WTC11 (cell line): Measurements from ENCODE around the gene IL16. TPM values are rescaled to one million over a fixed set of nuclear protein-coding genes. Genes with fewer than 3 reads are reported as not detected.
"Not testable (repeated sequence)": the region's sequence is repeated elsewhere in the genome, so short reads cannot be mapped to it uniquely, and the experiment has no call there.

Source experiments
- ATAC-seq: fragments of 200-7000 bp; cut with Tn5 transposase; 2 replicates; pipeline ENCODE4 v1.10.0; 2021; ENCODE audit warnings: mild to moderate bottlenecking, moderate library complexity
- CTCF ChIA-PET: fragments of 300-600 bp; sonication (Branson Sonifier 250); formaldehyde crosslinking; loops from one replicate; lab custom pipeline; 2021; ENCODE audit warnings: antibody characterized with exemption; lab: Charles Lee
- POLR2A ChIA-PET: fragments of 350-600 bp; sonication (Branson Sonifier 250); formaldehyde crosslinking; loops from one replicate; lab custom pipeline; 2021; ENCODE audit warnings: antibody characterized with exemption; lab: Charles Lee
- DNase-seq: peaks from one replicate; pipeline ENCODE4 v3.0.0; 2021; ENCODE audit warnings: low spot score
- H3K27ac Mint-ChIP-seq: 2 replicates; pipeline ENCODE4 v1.8.0; 2021; ENCODE audit warnings: mixed read lengths
- H3K27me3 Mint-ChIP-seq: 2 replicates; pipeline ENCODE4 v1.8.0; 2021; ENCODE audit warnings: low read depth, mild to moderate bottlenecking, moderate library complexity, mixed read lengths
- H3K36me3 Mint-ChIP-seq: 2 replicates; pipeline ENCODE4 v1.8.0; 2021; ENCODE audit warnings: mixed read lengths
- H3K4me1 Mint-ChIP-seq: 2 replicates; pipeline ENCODE4 v1.8.0; 2022; ENCODE audit warnings: mixed read lengths
- H3K4me3 Mint-ChIP-seq: 2 replicates; pipeline ENCODE4 v1.8.0; 2021; ENCODE audit warnings: mild to moderate bottlenecking, moderate library complexity, mixed read lengths
- H3K9me3 Mint-ChIP-seq: 2 replicates; pipeline ENCODE4 v1.8.0; 2021; ENCODE audit warnings: mixed read lengths
- ESRRA ChIP-seq: sonication (generic); formaldehyde crosslinking; IDR thresholded peaks from 2 replicates; pipeline ENCODE4 v1.8.1; 2022; ENCODE audit warnings: mild to moderate bottlenecking, missing genetic modification reagents, borderline replicate concordance
- NFE2L1 ChIP-seq: sonication (generic); formaldehyde crosslinking; IDR thresholded peaks from 2 replicates; pipeline ENCODE4 v1.8.1; 2023; ENCODE audit warnings: missing genetic modification reagents
- NR1H2 ChIP-seq: sonication (generic); formaldehyde crosslinking; IDR thresholded peaks from 2 replicates; pipeline ENCODE4 v1.9.0; 2021; ENCODE audit warnings: mild to moderate bottlenecking, moderate library complexity, missing genetic modification reagents
- RORB ChIP-seq: fragments of 250-450 bp; sonication (Bioruptor Pico); IDR thresholded peaks from 2 replicates; pipeline ENCODE4 v1.9.0; 2021; ENCODE audit warnings: mild to moderate bottlenecking
- TP53 ChIP-seq: sonication (generic); formaldehyde crosslinking; IDR thresholded peaks from 2 replicates; pipeline ENCODE4 v1.8.1; 2023; ENCODE audit warnings: mild to moderate bottlenecking, missing genetic modification reagents
- ZNF396 ChIP-seq: fragments of 250-450 bp; sonication (Bioruptor Pico); IDR thresholded peaks from 2 replicates; pipeline ENCODE4 v1.8.0; 2021; ENCODE audit warnings: mild to moderate bottlenecking, moderate library complexity, borderline replicate concordance
- ZNF423 ChIP-seq: fragments of 250-450 bp; sonication (Bioruptor Pico); IDR thresholded peaks from 2 replicates; pipeline ENCODE4 v2.1.2; 2022; ENCODE audit warnings: mild to moderate bottlenecking, moderate library complexity
- total RNA-seq: library from RNA; stranded (reverse); gene quantifications from 3 replicates; pipeline ENCODE4 v1.2.3, GENCODE V29; 2021
- TF ChIP-seq, protein P1 (sequence below): sonication (generic); formaldehyde crosslinking; IDR thresholded peaks from 2 replicates; pipeline ENCODE4 v1.8.1; 2023; ENCODE audit warnings: mild to moderate bottlenecking, missing genetic modification reagents, borderline replicate concordance
- TF ChIP-seq, protein P2 (sequence below): sonication (generic); formaldehyde crosslinking; IDR thresholded peaks from 2 replicates; pipeline ENCODE4 v1.8.1; 2022; ENCODE audit warnings: missing genetic modification reagents, borderline replicate concordance
- TF ChIP-seq, protein P3 (sequence below): fragments of 250-450 bp; sonication (Bioruptor Pico); IDR thresholded peaks from 2 replicates; pipeline ENCODE4 v2.1.2; 2022; ENCODE audit warnings: mild to moderate bottlenecking, moderate library complexity
- TF ChIP-seq, protein P4 (sequence below): sonication (generic); formaldehyde crosslinking; IDR thresholded peaks from 2 replicates; pipeline ENCODE4 v1.8.1; 2023; ENCODE audit warnings: mild to moderate bottlenecking, missing genetic modification reagents, moderate library complexity
- TF ChIP-seq, protein P5 (sequence below): sonication (generic); formaldehyde crosslinking; IDR thresholded peaks from 2 replicates; pipeline ENCODE4 v1.8.0; 2023; ENCODE audit warnings: missing genetic modification reagents, mild to moderate bottlenecking, borderline replicate concordance

Gene IL16
- total RNA-seq, 1 experiment from 2014 or later: 0.61 TPM

DNA sequence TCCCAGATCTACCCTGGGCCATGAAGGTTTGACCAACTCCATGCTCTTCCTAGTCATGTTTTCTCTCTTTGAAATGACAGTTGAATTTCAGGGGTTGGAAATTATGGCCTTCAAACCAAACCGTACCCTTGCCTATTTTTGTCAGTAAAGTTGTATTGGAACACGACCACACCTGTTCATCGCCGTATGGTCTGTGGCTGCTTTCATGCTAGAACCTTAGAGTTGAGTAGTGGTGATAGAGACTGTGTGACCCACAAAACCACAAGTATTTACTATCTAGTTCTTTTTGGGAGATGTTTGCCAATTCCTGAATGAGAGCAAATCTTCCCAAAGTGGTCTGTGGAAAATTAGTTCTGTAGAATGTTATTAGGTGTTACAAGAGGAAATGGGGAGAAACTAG, 151.2 kb downstream of the IL16 start:
- Mint-ChIP-seq H3K27ac (no peak overlapping the region), H3K9me3 (0 out of 2 replicates have a peak, but pooled peaks cover 3% of the 10 kb centered on the region), H3K4me3 (no peak overlapping the region), H3K4me1 (0 out of 2 replicates have a peak, but pooled peaks cover 7% of the 10 kb centered on the region), H3K36me3 (no peaks in the 10 kb centered on the region), H3K27me3 (no peaks in the 10 kb centered on the region)
- CTCF ChIA-PET: no interaction called here
- DNase-seq (no peak), ATAC-seq (no peak)
- TF ChIP-seq, protein P1, sequence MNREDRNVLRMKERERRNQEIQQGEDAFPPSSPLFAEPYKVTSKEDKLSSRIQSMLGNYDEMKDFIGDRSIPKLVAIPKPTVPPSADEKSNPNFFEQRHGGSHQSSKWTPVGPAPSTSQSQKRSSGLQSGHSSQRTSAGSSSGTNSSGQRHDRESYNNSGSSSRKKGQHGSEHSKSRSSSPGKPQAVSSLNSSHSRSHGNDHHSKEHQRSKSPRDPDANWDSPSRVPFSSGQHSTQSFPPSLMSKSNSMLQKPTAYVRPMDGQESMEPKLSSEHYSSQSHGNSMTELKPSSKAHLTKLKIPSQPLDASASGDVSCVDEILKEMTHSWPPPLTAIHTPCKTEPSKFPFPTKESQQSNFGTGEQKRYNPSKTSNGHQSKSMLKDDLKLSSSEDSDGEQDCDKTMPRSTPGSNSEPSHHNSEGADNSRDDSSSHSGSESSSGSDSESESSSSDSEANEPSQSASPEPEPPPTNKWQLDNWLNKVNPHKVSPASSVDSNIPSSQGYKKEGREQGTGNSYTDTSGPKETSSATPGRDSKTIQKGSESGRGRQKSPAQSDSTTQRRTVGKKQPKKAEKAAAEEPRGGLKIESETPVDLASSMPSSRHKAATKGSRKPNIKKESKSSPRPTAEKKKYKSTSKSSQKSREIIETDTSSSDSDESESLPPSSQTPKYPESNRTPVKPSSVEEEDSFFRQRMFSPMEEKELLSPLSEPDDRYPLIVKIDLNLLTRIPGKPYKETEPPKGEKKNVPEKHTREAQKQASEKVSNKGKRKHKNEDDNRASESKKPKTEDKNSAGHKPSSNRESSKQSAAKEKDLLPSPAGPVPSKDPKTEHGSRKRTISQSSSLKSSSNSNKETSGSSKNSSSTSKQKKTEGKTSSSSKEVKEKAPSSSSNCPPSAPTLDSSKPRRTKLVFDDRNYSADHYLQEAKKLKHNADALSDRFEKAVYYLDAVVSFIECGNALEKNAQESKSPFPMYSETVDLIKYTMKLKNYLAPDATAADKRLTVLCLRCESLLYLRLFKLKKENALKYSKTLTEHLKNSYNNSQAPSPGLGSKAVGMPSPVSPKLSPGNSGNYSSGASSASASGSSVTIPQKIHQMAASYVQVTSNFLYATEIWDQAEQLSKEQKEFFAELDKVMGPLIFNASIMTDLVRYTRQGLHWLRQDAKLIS (CRISPR knock-in tag): no peak
- no peak for TF ChIP-seq ZNF423 (CRISPR knock-in tag)
- TF ChIP-seq NR1H2 (CRISPR knock-in tag): no peak
- no peak for TF ChIP-seq ZNF396 (CRISPR knock-in tag)
- TF ChIP-seq, protein P2, sequence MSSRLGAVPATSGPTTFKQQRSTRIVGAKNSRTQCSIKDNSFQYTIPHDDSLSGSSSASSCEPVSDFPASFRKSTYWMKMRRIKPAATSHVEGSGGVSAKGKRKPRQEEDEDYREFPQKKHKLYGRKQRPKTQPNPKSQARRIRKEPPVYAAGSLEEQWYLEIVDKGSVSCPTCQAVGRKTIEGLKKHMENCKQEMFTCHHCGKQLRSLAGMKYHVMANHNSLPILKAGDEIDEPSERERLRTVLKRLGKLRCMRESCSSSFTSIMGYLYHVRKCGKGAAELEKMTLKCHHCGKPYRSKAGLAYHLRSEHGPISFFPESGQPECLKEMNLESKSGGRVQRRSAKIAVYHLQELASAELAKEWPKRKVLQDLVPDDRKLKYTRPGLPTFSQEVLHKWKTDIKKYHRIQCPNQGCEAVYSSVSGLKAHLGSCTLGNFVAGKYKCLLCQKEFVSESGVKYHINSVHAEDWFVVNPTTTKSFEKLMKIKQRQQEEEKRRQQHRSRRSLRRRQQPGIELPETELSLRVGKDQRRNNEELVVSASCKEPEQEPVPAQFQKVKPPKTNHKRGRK (CRISPR knock-in tag): no peak
- TF ChIP-seq ESRRA: no peak
- no peak for TF ChIP-seq NFE2L1 (CRISPR knock-in tag)
- TF ChIP-seq, protein P3, sequence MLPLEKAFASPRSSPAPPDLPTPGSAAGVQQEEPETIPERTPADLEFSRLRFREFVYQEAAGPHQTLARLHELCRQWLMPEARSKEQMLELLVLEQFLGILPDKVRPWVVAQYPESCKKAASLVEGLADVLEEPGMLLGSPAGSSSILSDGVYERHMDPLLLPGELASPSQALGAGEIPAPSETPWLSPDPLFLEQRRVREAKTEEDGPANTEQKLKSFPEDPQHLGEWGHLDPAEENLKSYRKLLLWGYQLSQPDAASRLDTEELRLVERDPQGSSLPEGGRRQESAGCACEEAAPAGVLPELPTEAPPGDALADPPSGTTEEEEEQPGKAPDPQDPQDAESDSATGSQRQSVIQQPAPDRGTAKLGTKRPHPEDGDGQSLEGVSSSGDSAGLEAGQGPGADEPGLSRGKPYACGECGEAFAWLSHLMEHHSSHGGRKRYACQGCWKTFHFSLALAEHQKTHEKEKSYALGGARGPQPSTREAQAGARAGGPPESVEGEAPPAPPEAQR (CRISPR knock-in tag): no peak
- TF ChIP-seq, protein P4, sequence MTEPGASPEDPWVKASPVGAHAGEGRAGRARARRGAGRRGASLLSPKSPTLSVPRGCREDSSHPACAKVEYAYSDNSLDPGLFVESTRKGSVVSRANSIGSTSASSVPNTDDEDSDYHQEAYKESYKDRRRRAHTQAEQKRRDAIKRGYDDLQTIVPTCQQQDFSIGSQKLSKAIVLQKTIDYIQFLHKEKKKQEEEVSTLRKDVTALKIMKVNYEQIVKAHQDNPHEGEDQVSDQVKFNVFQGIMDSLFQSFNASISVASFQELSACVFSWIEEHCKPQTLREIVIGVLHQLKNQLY (CRISPR knock-in tag): no peak
- TF ChIP-seq, protein P5, sequence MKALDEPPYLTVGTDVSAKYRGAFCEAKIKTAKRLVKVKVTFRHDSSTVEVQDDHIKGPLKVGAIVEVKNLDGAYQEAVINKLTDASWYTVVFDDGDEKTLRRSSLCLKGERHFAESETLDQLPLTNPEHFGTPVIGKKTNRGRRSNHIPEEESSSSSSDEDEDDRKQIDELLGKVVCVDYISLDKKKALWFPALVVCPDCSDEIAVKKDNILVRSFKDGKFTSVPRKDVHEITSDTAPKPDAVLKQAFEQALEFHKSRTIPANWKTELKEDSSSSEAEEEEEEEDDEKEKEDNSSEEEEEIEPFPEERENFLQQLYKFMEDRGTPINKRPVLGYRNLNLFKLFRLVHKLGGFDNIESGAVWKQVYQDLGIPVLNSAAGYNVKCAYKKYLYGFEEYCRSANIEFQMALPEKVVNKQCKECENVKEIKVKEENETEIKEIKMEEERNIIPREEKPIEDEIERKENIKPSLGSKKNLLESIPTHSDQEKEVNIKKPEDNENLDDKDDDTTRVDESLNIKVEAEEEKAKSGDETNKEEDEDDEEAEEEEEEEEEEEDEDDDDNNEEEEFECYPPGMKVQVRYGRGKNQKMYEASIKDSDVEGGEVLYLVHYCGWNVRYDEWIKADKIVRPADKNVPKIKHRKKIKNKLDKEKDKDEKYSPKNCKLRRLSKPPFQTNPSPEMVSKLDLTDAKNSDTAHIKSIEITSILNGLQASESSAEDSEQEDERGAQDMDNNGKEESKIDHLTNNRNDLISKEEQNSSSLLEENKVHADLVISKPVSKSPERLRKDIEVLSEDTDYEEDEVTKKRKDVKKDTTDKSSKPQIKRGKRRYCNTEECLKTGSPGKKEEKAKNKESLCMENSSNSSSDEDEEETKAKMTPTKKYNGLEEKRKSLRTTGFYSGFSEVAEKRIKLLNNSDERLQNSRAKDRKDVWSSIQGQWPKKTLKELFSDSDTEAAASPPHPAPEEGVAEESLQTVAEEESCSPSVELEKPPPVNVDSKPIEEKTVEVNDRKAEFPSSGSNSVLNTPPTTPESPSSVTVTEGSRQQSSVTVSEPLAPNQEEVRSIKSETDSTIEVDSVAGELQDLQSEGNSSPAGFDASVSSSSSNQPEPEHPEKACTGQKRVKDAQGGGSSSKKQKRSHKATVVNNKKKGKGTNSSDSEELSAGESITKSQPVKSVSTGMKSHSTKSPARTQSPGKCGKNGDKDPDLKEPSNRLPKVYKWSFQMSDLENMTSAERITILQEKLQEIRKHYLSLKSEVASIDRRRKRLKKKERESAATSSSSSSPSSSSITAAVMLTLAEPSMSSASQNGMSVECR (CRISPR knock-in tag): no peak
- TF ChIP-seq TP53 (CRISPR knock-in tag): no peak
- no peak for TF ChIP-seq RORB (CRISPR knock-in tag)
- POLR2A ChIA-PET: no interaction called here

DNA sequence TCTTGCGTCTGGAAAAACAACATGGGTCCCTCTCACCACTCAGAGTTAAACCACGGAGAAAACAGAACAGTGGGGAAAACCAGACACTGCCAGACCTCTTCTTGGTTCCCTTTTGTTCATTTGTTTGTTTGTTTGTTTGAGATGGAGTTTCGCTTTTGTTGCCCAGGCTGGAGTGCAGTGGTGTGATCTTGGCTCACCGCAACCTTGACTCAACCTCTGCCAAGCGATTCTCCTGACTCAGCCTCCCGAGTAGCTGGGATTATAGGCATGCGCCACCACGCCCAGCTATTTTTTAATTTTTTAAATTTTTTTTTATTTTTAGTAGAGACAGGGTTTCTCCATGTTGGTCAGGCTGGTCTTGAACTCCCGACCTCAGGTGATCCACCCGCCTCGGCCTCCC, 152.0 kb downstream of the IL16 start:
- H3K27me3 Mint-ChIP-seq, H3K27ac Mint-ChIP-seq, ATAC-seq, H3K9me3 Mint-ChIP-seq, H3K4me3 Mint-ChIP-seq, CTCF ChIA-PET, H3K4me1 Mint-ChIP-seq, POLR2A ChIA-PET, DNase-seq, H3K36me3 Mint-ChIP-seq: not testable (repeated sequence)
